K562 (cell line): ENCODE measurements around the gene SLC16A12. TPM values are rescaled to one million over a fixed set of nuclear protein-coding genes. Genes with fewer than 3 reads are reported as not detected.

ENCODE experiments used
- ATAC-seq: fragments of 200-7000 bp; cut with Tn5 transposase; 3 replicates; pipeline ENCODE4 v1.9.1; 2020; ENCODE audit warnings: moderate library complexity
- BruUV-seq: library from RNA; stranded (reverse); fragments of 400-500 nt; replicated peaks from 2 replicates; lab custom pipeline; 2021; lab: Mats Ljungman, UMichigan
- CTCF ChIA-PET: fragments of 300-600 bp; formaldehyde crosslinking; extraction: SDS; loops from one replicate; lab custom pipeline; 2021; ENCODE audit warnings: low intra/inter-chr PET ratio; lab: Yijun Ruan, JAX
- POLR2A ChIA-PET: fragments of 300-600, 350-650 bp; sonication (Branson Sonifier 250); formaldehyde crosslinking; extraction: SDS; loops from one replicate; lab custom pipeline; 2021; ENCODE audit warnings: antibody characterized with exemption, inconsistent platforms; lab: Yijun Ruan, JAX
- DNase-seq, 4 experiments: peaks; one replicate each; pipeline versions ENCODE4 v3.0.0 to v3.0.0-alpha.2; 2011 to 2018; ENCODE audit warnings: low spot score in 3 of 4, mixed read lengths in 3 of 4; ENCODE audit errors: extremely low read depth in 1 of 4
- FAIRE-seq: peaks from 2 replicates; lab custom pipeline; 2011; peaks lifted over from hg19 to GRCh38; lab: Jason Lieb, UNC
- H2AFZ ChIP-seq: 2 replicates; pipeline ENCODE4 v1.6.0; 2011; ENCODE audit warnings: low read depth, low read length, control low read depth, inconsistent platforms
- H3K27ac ChIP-seq: fragments of 200-600 bp; 3 replicates; pipeline ENCODE4 v1.8.0; 2011; ENCODE audit warnings: low read depth, mild to moderate bottlenecking, control low read depth, inconsistent platforms, low read length, moderate library complexity, mixed read lengths; ENCODE audit errors: extremely low read depth
- H3K27me3 ChIP-seq, 2 experiments: fragments of 300-600 bp in 1 of 2; 2 replicates in 1 of 2; 3 replicates in 1 of 2; pipeline versions ENCODE4 v1.6.0 to v1.8.0; 2011; ENCODE audit warnings: inconsistent platforms in 2 of 2, low read length in 2 of 2, mild to moderate bottlenecking in 1 of 2, mixed read lengths in 1 of 2, moderate library complexity in 1 of 2; ENCODE audit not compliant: control insufficient read depth in 2 of 2, insufficient read depth in 2 of 2
- H3K36me3 ChIP-seq: fragments of 300-600 bp; 3 replicates; pipeline ENCODE4 v1.8.0; 2011; ENCODE audit warnings: mild to moderate bottlenecking, low read length, inconsistent platforms; ENCODE audit not compliant: control insufficient read depth, insufficient read depth
- H3K4me1 ChIP-seq, 2 experiments: fragments of 200-600 bp in 1 of 2; replicated peaks in 1 of 2; 2 replicates in 1 of 2; 3 replicates in 1 of 2; pipeline versions ENCODE4 v1.5.1 to v1.8.0; 2011; ENCODE audit warnings: inconsistent platforms in 2 of 2, low read length in 2 of 2, mild to moderate bottlenecking in 1 of 2, mixed read lengths in 1 of 2, moderate library complexity in 1 of 2; ENCODE audit not compliant: control insufficient read depth in 2 of 2, insufficient read depth in 2 of 2
- H3K4me2 ChIP-seq: 2 replicates; pipeline ENCODE4 v1.6.1; 2011; ENCODE audit warnings: low read length, control low read depth, inconsistent platforms, mixed read lengths; ENCODE audit not compliant: insufficient read depth
- H3K4me3 ChIP-seq: fragments of 200-600 bp; sonication (generic), shearing (Covaris generic); 2 replicates; pipeline ENCODE4 v1.5.1; 2016; ENCODE audit warnings: control low read depth, inconsistent platforms
- H3K79me2 ChIP-seq: fragments of 200-600 bp; 3 replicates; pipeline ENCODE4 v1.8.0; 2011; ENCODE audit warnings: low read length, inconsistent platforms; ENCODE audit not compliant: control insufficient read depth, insufficient read depth
- H3K9ac ChIP-seq, 2 experiments: 2 replicates each; pipeline versions ENCODE4 v1.6.0 to v1.6.1; 2011; ENCODE audit warnings: low read depth in 2 of 2, low read length in 2 of 2, control low read depth in 1 of 2, inconsistent platforms in 1 of 2, mild to moderate bottlenecking in 1 of 2, mixed read lengths in 1 of 2; ENCODE audit not compliant: insufficient read depth in 1 of 2
- H3K9me1 ChIP-seq: one replicate; pipeline ENCODE4 v1.6.0; 2011; ENCODE audit warnings: inconsistent platforms, mild to moderate bottlenecking, low read length, moderate library complexity; ENCODE audit not compliant: control insufficient read depth, insufficient read depth
- H3K9me3 ChIP-seq: replicated peaks from 2 replicates; pipeline ENCODE4 v1.5.1; 2011; ENCODE audit warnings: low read depth, low read length, inconsistent platforms; ENCODE audit not compliant: control insufficient read depth, insufficient read depth
- H4K20me1 ChIP-seq: replicated peaks from 2 replicates; pipeline ENCODE4 v1.6.1; 2011; ENCODE audit warnings: low read length, inconsistent platforms, mixed read lengths; ENCODE audit not compliant: control insufficient read depth, insufficient read depth
- ARID3B ChIP-seq: fragments of 250-450 bp; sonication (Bioruptor Pico); IDR thresholded peaks from 2 replicates; pipeline ENCODE4 v1.4.0; 2020; ENCODE audit warnings: borderline replicate concordance
- DIDO1 ChIP-seq: fragments of 450-650 bp; IDR thresholded peaks from 2 replicates; pipeline ENCODE4 v1.6.1; 2016; ENCODE audit warnings: low read depth, missing biosample characterization, missing genetic modification characterization
- DMBX1 ChIP-seq: fragments of 250-450 bp; sonication (Bioruptor Pico); IDR thresholded peaks from 2 replicates; pipeline ENCODE4 v1.8.0; 2022; ENCODE audit warnings: inconsistent platforms, mild to moderate bottlenecking, moderate library complexity, borderline replicate concordance
- HDAC1 ChIP-seq, 2 experiments: fragments of 450-650 bp; IDR thresholded peaks; 2 replicates each; pipeline ENCODE4 v1.6.1; 2016 to 2017; ENCODE audit warnings: inconsistent platforms in 1 of 2, mild to moderate bottlenecking in 1 of 2, moderate library complexity in 1 of 2
- HDGF ChIP-seq: fragments of 450-650 bp; IDR thresholded peaks from 2 replicates; pipeline ENCODE4 v1.6.1; 2016
- LARP7 ChIP-seq: fragments of 450-650 bp; IDR thresholded peaks from 2 replicates; pipeline ENCODE4 v1.6.1; 2016
- MYC ChIP-seq, 2 experiments: fragments of 250-450 bp in 1 of 2; sonication (Bioruptor Pico) in 1 of 2; IDR thresholded peaks; 2 replicates each; pipeline versions ENCODE4 v1.5.1 to v1.6.1; 2012 to 2021; ENCODE audit warnings: low read depth in 2 of 2, borderline replicate concordance in 1 of 2, improper control_type of control experiment in 1 of 2, low read length in 1 of 2, mild to moderate bottlenecking in 1 of 2, moderate library complexity in 1 of 2
- NR2C1 ChIP-seq, 2 experiments: fragments of 450-650 bp; IDR thresholded peaks; 2 replicates each; pipeline ENCODE4 v1.6.1; 2017; ENCODE audit warnings: mild to moderate bottlenecking in 2 of 2, antibody characterized with exemption in 1 of 2, inconsistent platforms in 1 of 2, missing compliant biosample characterization in 1 of 2, missing genetic modification characterization in 1 of 2
- TAL1 ChIP-seq: fragments of 450-650 bp; IDR thresholded peaks from 2 replicates; pipeline ENCODE4 v1.6.1; 2016; ENCODE audit warnings: mild to moderate bottlenecking
- THRA ChIP-seq: fragments of 450-650 bp; IDR thresholded peaks from 2 replicates; pipeline ENCODE4 v1.6.1; 2017; ENCODE audit warnings: mild to moderate bottlenecking, moderate library complexity
- VEZF1 ChIP-seq: fragments of 200-800 bp; sonication (Bioruptor generic); IDR thresholded peaks from 2 replicates; pipeline ENCODE4 v1.6.1; 2017; ENCODE audit warnings: missing genetic modification characterization, missing compliant biosample characterization
- ZFP1 ChIP-seq: fragments of 450-650 bp; formaldehyde crosslinking; IDR thresholded peaks from 2 replicates; pipeline ENCODE4 v1.4.0; 2020; ENCODE audit warnings: mild to moderate bottlenecking, mixed read lengths
- ZNF740 ChIP-seq, 3 experiments: fragments of 200-800 bp in 1 of 3; sonication (Bioruptor generic) in 1 of 3; sonication (generic) in 1 of 3; formaldehyde crosslinking in 1 of 3; IDR thresholded peaks; 2 replicates each; pipeline versions ENCODE4 v1.6.1 to v1.8.0; 2016 to 2022; ENCODE audit warnings: mild to moderate bottlenecking in 2 of 3, missing compliant biosample characterization in 2 of 3, missing genetic modification characterization in 2 of 3, missing genetic modification reagents in 1 of 3
- ZNF785 ChIP-seq: fragments of 250-450 bp; sonication (Bioruptor Pico); IDR thresholded peaks from 2 replicates; pipeline ENCODE4 v1.4.0; 2020; ENCODE audit warnings: mild to moderate bottlenecking
- WGBS: fragments of 100-300 bp; shearing (Covaris generic); methylation state at CpG from one replicate; pipeline ENCODE4 v1.1.6; 2016; ENCODE audit warnings: low coverage, mixed read lengths; ENCODE audit not compliant: insufficient coverage; ENCODE audit errors: missing lambda C conversion rate; 5-methylcytosine and 5-hydroxymethylcytosine counted together
- in situ Hi-C: fragments of 300-500 bp; cut with MboI; formaldehyde crosslinking; loops from 4 replicates; pipeline ENCODE4 v1.15.0; 2018; ENCODE audit warnings: inconsistent platforms, mixed read lengths
- intact Hi-C: fragments of 100-400 bp; cut with micrococcal nuclease; formaldehyde crosslinking; loops from 2 replicates; pipeline ENCODE4 v1.14.2; 2022
- polyA plus RNA-seq, 8 experiments: library from polyadenylated mRNA; depleted of rRNA in 4 of 8; stranded (reverse) in 5 of 8; unstranded in 3 of 8; fragments of >200 nt; fragmentation: Nextera tagmentation in 2 of 8; fragmentation: Illumina TruSeq in 1 of 8; extraction: Ambion mirVana in 2 of 8; extraction: Trizol in 1 of 8; gene quantifications; 2 replicates each; pipeline versions ENCODE4 v1.2.1 to v1.2.3, GENCODE V29; 2011 to 2014; ENCODE audit warnings: inconsistent platforms in 1 of 8, missing spikeins in 1 of 8
- total RNA-seq, 7 experiments: library from RNA; depleted of rRNA in 6 of 7; stranded (reverse); fragments of >200 nt in 6 of 7; fragmentation: Illumina TruSeq in 2 of 7; extraction: Trizol in 2 of 7; gene quantifications; 2 replicates each; pipeline versions ENCODE4 v1.2.1 to v1.2.3, GENCODE V29; 2011 to 2021; ENCODE audit warnings: low replicate concordance in 1 of 7

SLC16A12 gene
- total and polyA plus RNA-seq, 9 of the 15 experiments (the other 6 are each of a cell fraction or from before 2014, with no cell fraction given), result not detected

GRCh38 chr10:89391907-89392756 is 143.3 kb downstream of the SLC16A12 start, which contains the start of gene IFIT1:
Gene IFIT1, plus strand, starts transcription at chr10:89392623. Its CDS starts 90 bp downstream, at chr10:89392713.
- Histone ChIP-seq H3K4me3 (peak within 1 kb of the TSS; percentile 42), H3K4me1 (peaks cover 0 to 8% of the 10 kb centered on the region in 2 experiments; a peak in 3 of 5 replicates), H3K9me1 (no peaks in the 10 kb centered on the region), H3K4me2 (peak within 1 kb of the TSS; percentile 76), H3K79me2 (no peaks in the 10 kb centered on the region), H3K9me3 (no peaks in the 10 kb centered on the region), H3K27ac (peak within 1 kb of the TSS; percentile 64), H3K27me3 (no peaks in the 10 kb centered on the region), H3K9ac (peak within 1 kb of the TSS in 1 of 2 experiments; percentile 43; a peak in 2 of 4 replicates), H3K36me3 (no peaks in the 10 kb centered on the region), H4K20me1 (no peaks in the 10 kb centered on the region), H2AFZ (peak within 1 kb of the TSS; percentile 93)
- FAIRE-seq (peak; percentile 78), ATAC-seq (peak; percentile 90), DNase-seq (peak; percentile 30 to 54 (median 44))
- ChIA-PET CTCF (no interaction called here), POLR2A (interaction anchor here (0.9 kb wide), 1 partner anchor 22 kb away, joined by 3 read pairs; the partner anchor contains the start of gene IFIT5)
- intact Hi-C loops, result no loop called here
- in situ Hi-C loops, result no loop called here
- WGBS, result 13% methylated on average over 4 of the region's 8 CpGs
- BruUV-seq, result no TSS peak
- no peak for TF ChIP-seq ARID3B (CRISPR knock-in tag)
- no peak for TF ChIP-seq DIDO1 (tag)
- no peak for TF ChIP-seq NR2C1 (IDR thresholded peaks at IDR 0.05)
- TF ChIP-seq NR2C1 (tag; IDR thresholded peaks at IDR 0.05), result no peak
- TF ChIP-seq ZNF740 (CRISPR knock-in tag; IDR thresholded peaks at IDR 0.05), result 0 out of 2 replicates have a peak, but pooled peaks have one; percentile 46
- TF ChIP-seq ZNF740 (tag; IDR thresholded peaks at IDR 0.05), result peak in 1 of 2 experiments; percentile 64; a peak in 1 of 4 replicates
- peak; percentile 86 for TF ChIP-seq VEZF1
- TF ChIP-seq HDGF, result no peak
- no peak for TF ChIP-seq ZFP1 (CRISPR knock-in tag)
- no peak for TF ChIP-seq ZNF785 (CRISPR knock-in tag)
- TF ChIP-seq THRA, result no peak
- TF ChIP-seq LARP7, result no peak
- TF ChIP-seq HDAC1 (IDR thresholded peaks at IDR 0.05), result no peak
- TF ChIP-seq MYC (IDR thresholded peaks at IDR 0.05; ENCODE audit: low read depth, low read length), result no peak
- TF ChIP-seq MYC (CRISPR knock-in tag; IDR thresholded peaks at IDR 0.05; ENCODE audit: borderline replicate concordance, low read depth), result no peak
- no peak for TF ChIP-seq DMBX1 (CRISPR knock-in tag)
- no peak for TF ChIP-seq TAL1
